CD8-positive, alpha-beta memory T cell (primary cell): ENCODE measurements around the gene CARD11. TPM values are rescaled to one million over a fixed set of nuclear protein-coding genes. Genes with fewer than 3 reads are reported as not detected.

Source experiments
- CTCF ChIA-PET: fragments of 350-600 bp; sonication (Branson Sonifier 250); formaldehyde crosslinking; loops from one replicate; lab custom pipeline; 2021; ENCODE audit warnings: antibody characterized with exemption; lab: Charles Lee
- POLR2A ChIA-PET: fragments of 350-600 bp; sonication (Branson Sonifier 250); formaldehyde crosslinking; loops from one replicate; lab custom pipeline; 2021; ENCODE audit warnings: antibody characterized with exemption; lab: Charles Lee
- DNase-seq, 5 donors: peaks; one replicate each; pipeline versions ENCODE4 v3.0.0 to v3.0.0-alpha.2; 2020 to 2022; ENCODE audit warnings: mixed read lengths in 1 of 5
- H3K27ac ChIP-seq: one replicate; pipeline ENCODE4 v1.7.0; 2013; ENCODE audit warnings: low read depth, mild to moderate bottlenecking, low read length, moderate library complexity
- H3K27me3 ChIP-seq: 2 replicates; pipeline ENCODE4 v1.7.0; 2013; ENCODE audit warnings: low read length, mild to moderate bottlenecking; ENCODE audit not compliant: insufficient read depth, poor library complexity, severe bottlenecking
- H3K36me3 ChIP-seq: 2 replicates; pipeline ENCODE4 v1.7.0; 2013; ENCODE audit warnings: mild to moderate bottlenecking, low read length, moderate library complexity; ENCODE audit not compliant: insufficient read depth
- H3K4me1 ChIP-seq: 2 replicates; pipeline ENCODE4 v1.7.0; 2013; ENCODE audit warnings: mild to moderate bottlenecking, low read length, moderate library complexity; ENCODE audit not compliant: insufficient read depth
- H3K4me3 ChIP-seq: 2 replicates; pipeline ENCODE4 v1.7.0; 2013; ENCODE audit warnings: mild to moderate bottlenecking, low read length
- H3K9me3 ChIP-seq: 2 replicates; pipeline ENCODE4 v1.7.0; 2013; ENCODE audit warnings: mild to moderate bottlenecking, low read length
- H3K27ac Mint-ChIP-seq, 8 donors: one replicate each; pipeline ENCODE4 v1.8.0; 2020 to 2021; ENCODE audit warnings: mixed read lengths in 8 of 8, mild to moderate bottlenecking in 6 of 8, inconsistent platforms in 3 of 8, moderate library complexity in 3 of 8
- H3K27me3 Mint-ChIP-seq, 2 donors: one replicate each; pipeline ENCODE4 v1.8.0; 2020 to 2021; ENCODE audit warnings: mixed read lengths in 2 of 2, mild to moderate bottlenecking in 1 of 2, moderate library complexity in 1 of 2
- H3K36me3 Mint-ChIP-seq, 3 donors: one replicate each; pipeline ENCODE4 v1.8.0; 2020 to 2021; ENCODE audit warnings: mixed read lengths in 3 of 3, inconsistent platforms in 1 of 3, mild to moderate bottlenecking in 1 of 3
- H3K4me1 Mint-ChIP-seq, 3 donors: one replicate each; pipeline ENCODE4 v1.8.0; 2020 to 2021; ENCODE audit warnings: mixed read lengths in 3 of 3, inconsistent platforms in 1 of 3, mild to moderate bottlenecking in 1 of 3
- H3K4me3 Mint-ChIP-seq, 7 donors: one replicate each; pipeline ENCODE4 v1.8.0; 2020 to 2021; ENCODE audit warnings: mixed read lengths in 7 of 7, mild to moderate bottlenecking in 6 of 7, moderate library complexity in 4 of 7, inconsistent platforms in 2 of 7
- H3K9me3 Mint-ChIP-seq, 5 donors: one replicate each; pipeline ENCODE4 v1.8.0; 2020 to 2022; ENCODE audit warnings: mixed read lengths in 5 of 5, mild to moderate bottlenecking in 3 of 5, moderate library complexity in 2 of 5, inconsistent platforms in 1 of 5
- polyA plus RNA-seq: library from polyadenylated mRNA; unstranded; fragments of 300-500 nt; fragmentation: Illumina TruSeq; gene quantifications from one replicate; pipeline ENCODE4 v1.2.3, GENCODE V29; 2021
- total RNA-seq, 2 experiments: library from RNA; stranded (reverse); gene quantifications; one replicate each; pipeline ENCODE4 v1.2.3, GENCODE V29; 2021

The CARD11 gene
- total and polyA plus RNA-seq, 3 experiments from 2014 or later, result 40.9 to 72.1 (median 68.4) TPM

- peak overlapping the region in 4 of 8 donors; percentile 39 to 83 (median 56) for H3K27ac Mint-ChIP-seq
- peaks cover 68% of the 10 kb centered on the region for H3K4me1 ChIP-seq
- no peaks in the 10 kb centered on the region for H3K27me3 ChIP-seq
- peaks cover 10% of the 10 kb centered on the region for H3K36me3 ChIP-seq
- CTCF ChIA-PET, result no interaction called here
- peak overlapping the region in 1 of 7 donors; percentile 65 for H3K4me3 Mint-ChIP-seq
- no peak overlapping the region for H3K4me3 ChIP-seq
- no peak for DNase-seq
- H3K9me3 Mint-ChIP-seq, result no peaks in the 10 kb centered on the region
- no peaks in the 10 kb centered on the region for H3K27me3 Mint-ChIP-seq
- H3K9me3 ChIP-seq, result no peaks in the 10 kb centered on the region
- POLR2A ChIA-PET, result no interaction called here
- no peak overlapping the region for H3K27ac ChIP-seq
- peaks cover 70 to 90% (median 79%) of the 10 kb centered on the region in 3 donors for H3K4me1 Mint-ChIP-seq
- H3K36me3 Mint-ChIP-seq, result peaks cover 0 to 49% (median 4%) of the 10 kb centered on the region in 3 donors
Observed at GRCh38 chr7:2981103-2981480, 62.6 kb downstream of the CARD11 start.

- peaks cover 10% of the 10 kb centered on the region for H3K36me3 ChIP-seq
- no peak for DNase-seq
- H3K9me3 ChIP-seq, result no peaks in the 10 kb centered on the region
- H3K4me3 ChIP-seq, result no peak overlapping the region
- Mint-ChIP-seq H3K4me3 (peak overlapping the region in 5 of 7 donors; percentile 15 to 65 (median 57)), H3K4me1 (peaks cover 69 to 88% (median 80%) of the 10 kb centered on the region in 3 donors), H3K27ac (peak overlapping the region in 7 of 8 donors; percentile 32 to 83 (median 58)), H3K36me3 (peaks cover 0 to 48% (median 4%) of the 10 kb centered on the region in 3 donors), H3K9me3 (no peaks in the 10 kb centered on the region), H3K27me3 (no peaks in the 10 kb centered on the region)
- ChIA-PET POLR2A (no interaction called here), CTCF (no interaction called here)
- H3K4me1 ChIP-seq, result peaks cover 68% of the 10 kb centered on the region
- H3K27me3 ChIP-seq, result no peaks in the 10 kb centered on the region
- no peak overlapping the region for H3K27ac ChIP-seq
Observed at GRCh38 chr7:2980401-2981102, 63.1 kb downstream of the CARD11 start.

GRCh38 chr7:2979951-2980350, 63.7 kb downstream of the CARD11 start:
- no peak for DNase-seq
- H3K4me1 Mint-ChIP-seq, result peaks cover 65 to 86% (median 79%) of the 10 kb centered on the region in 3 donors
- H3K27ac ChIP-seq, result no peak overlapping the region
- H3K27ac Mint-ChIP-seq, result peak overlapping the region in 6 of 8 donors; percentile 38 to 83 (median 68)
- CTCF ChIA-PET, result no interaction called here
- peaks cover 0 to 47% (median 4%) of the 10 kb centered on the region in 3 donors for H3K36me3 Mint-ChIP-seq
- no peaks in the 10 kb centered on the region for H3K27me3 ChIP-seq
- no peaks in the 10 kb centered on the region for H3K27me3 Mint-ChIP-seq
- POLR2A ChIA-PET, result no interaction called here
- peaks cover 63% of the 10 kb centered on the region for H3K4me1 ChIP-seq
- no peaks in the 10 kb centered on the region for H3K9me3 ChIP-seq
- no peak overlapping the region for H3K4me3 ChIP-seq
- H3K9me3 Mint-ChIP-seq, result no peaks in the 10 kb centered on the region
- H3K36me3 ChIP-seq, result peaks cover 10% of the 10 kb centered on the region
- H3K4me3 Mint-ChIP-seq, result peak overlapping the region in 5 of 7 donors; percentile 14 to 61 (median 26)

DNA sequence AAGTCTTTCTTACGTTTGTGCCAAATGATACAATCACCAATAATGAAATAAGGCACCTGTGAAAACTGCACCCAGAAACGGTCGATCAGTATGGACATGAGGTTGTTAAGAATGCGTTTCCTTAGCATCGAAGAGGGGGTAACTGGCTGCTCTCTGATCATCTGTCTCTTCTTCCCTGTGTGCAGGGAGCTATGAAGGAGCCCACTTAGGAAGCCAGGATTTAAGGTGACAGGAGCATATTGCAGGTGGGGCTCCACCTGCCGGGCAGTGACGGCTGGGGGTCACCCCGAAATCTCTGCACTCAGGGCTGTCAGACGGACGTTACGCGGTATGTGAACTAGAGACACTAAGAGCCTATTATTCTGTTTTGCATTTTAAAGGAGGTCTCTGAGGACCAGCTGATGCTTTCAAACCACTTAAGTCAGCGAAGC, 64.5 kb downstream of the CARD11 start:
- Mint-ChIP-seq H3K27me3 (no peaks in the 10 kb centered on the region), H3K9me3 (no peaks in the 10 kb centered on the region), H3K4me1 (peaks cover 62 to 84% (median 72%) of the 10 kb centered on the region in 3 donors), H3K27ac (peak overlapping the region; percentile 77 to 99 (median 91)), H3K4me3 (peak overlapping the region; percentile 82 to 92 (median 86)), H3K36me3 (peaks cover 0 to 50% (median 4%) of the 10 kb centered on the region in 3 donors)
- Histone ChIP-seq H3K27ac (no peak overlapping the region), H3K9me3 (no peaks in the 10 kb centered on the region), H3K36me3 (peaks cover 12% of the 10 kb centered on the region), H3K27me3 (no peaks in the 10 kb centered on the region), H3K4me3 (peak overlapping the region; percentile 57), H3K4me1 (peaks cover 57% of the 10 kb centered on the region)
- ChIA-PET CTCF (no interaction called here), POLR2A (interaction anchor here (1.0 kb wide), 1 partner anchor 113 kb away, joined by 3 read pairs; no protein-coding TSS in a partner anchor)
- DNase-seq, result peak in 1 of 5 donors; percentile 30

DNA sequence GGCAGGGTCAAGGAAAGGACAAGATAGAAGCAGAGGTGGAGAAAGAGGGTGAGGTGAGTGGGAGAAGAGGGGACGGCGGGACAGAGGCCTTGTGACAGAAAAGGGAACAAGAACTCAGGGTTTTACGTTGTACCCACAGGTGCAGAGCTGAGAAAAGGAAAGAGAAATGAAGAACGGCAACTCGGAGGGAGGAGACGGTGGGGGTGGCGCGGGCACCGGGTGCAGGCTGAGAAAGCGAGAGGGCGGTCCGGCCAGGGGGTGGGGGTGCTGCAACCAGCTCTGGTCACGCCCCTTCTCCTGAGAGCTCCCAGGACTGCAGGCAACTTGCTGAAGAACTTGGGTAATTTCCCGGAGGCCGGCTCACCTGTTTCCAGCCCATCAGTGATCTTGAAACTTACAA, 65.3 kb downstream of the CARD11 start:
- Mint-ChIP-seq H3K27me3 (no peaks in the 10 kb centered on the region), H3K27ac (peak overlapping the region; percentile 77 to 99 (median 91)), H3K9me3 (no peaks in the 10 kb centered on the region), H3K4me1 (peaks cover 58 to 81% (median 69%) of the 10 kb centered on the region in 3 donors), H3K36me3 (peaks cover 1 to 52% (median 7%) of the 10 kb centered on the region in 3 donors), H3K4me3 (peak overlapping the region; percentile 82 to 92 (median 86))
- DNase-seq, result peak; percentile 45 to 68 (median 50)
- POLR2A ChIA-PET, result interaction anchor here (0.6 to 1.0 kb wide), 2 partner anchors 114 to 264 kb away, joined by 3 to 5 read pairs; no protein-coding TSS in a partner anchor
- Histone ChIP-seq H3K27ac (no peak overlapping the region), H3K9me3 (no peaks in the 10 kb centered on the region), H3K27me3 (no peaks in the 10 kb centered on the region), H3K4me3 (peak overlapping the region; percentile 57), H3K36me3 (peaks cover 14% of the 10 kb centered on the region), H3K4me1 (peaks cover 50% of the 10 kb centered on the region)
- CTCF ChIA-PET, result interaction anchor here (0.8 kb wide), 1 partner anchor 13 kb away, joined by 3 read pairs; no protein-coding TSS in a partner anchor

DNA sequence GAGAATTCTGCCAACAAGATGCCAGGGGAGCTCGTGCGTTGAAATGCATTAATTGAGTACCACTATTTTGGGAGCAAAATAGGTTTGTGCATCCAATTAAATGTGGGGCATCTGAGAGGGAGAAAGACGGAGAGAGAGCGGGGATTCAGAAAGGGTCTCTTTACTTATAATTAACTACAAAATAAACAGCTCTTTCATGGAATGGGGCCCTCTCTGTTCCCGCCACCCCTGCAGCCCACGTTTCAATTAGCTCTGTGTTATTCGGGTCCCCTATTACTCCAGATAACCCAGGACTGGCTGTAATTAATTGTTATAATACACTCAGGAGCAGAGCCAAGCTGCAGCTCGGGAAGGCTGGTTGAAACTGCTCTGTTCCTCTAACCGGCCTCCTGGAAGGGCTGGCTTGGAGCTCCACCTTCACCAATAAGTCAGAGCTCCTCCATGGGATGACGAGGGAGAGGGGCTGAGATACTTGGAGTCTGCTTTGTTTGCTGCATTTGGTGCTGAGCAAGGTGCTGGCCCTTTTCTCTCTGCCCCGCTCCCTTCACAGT, 67.8 kb downstream of the CARD11 start:
- Histone ChIP-seq H3K4me1 (peaks cover 34% of the 10 kb centered on the region), H3K9me3 (no peaks in the 10 kb centered on the region), H3K27me3 (no peaks in the 10 kb centered on the region), H3K36me3 (peaks cover 4% of the 10 kb centered on the region), H3K27ac (no peak overlapping the region), H3K4me3 (no peak overlapping the region)
- ChIA-PET POLR2A (no interaction called here), CTCF (interaction anchor here (1.2 kb wide), 1 partner anchor 13 kb away, joined by 4 read pairs; no protein-coding TSS in a partner anchor)
- Mint-ChIP-seq H3K4me3 (no peak overlapping the region), H3K27ac (peak overlapping the region in 4 of 8 donors; percentile 58 to 80 (median 60)), H3K9me3 (no peaks in the 10 kb centered on the region), H3K4me1 (peaks cover 54 to 75% (median 62%) of the 10 kb centered on the region in 3 donors), H3K27me3 (no peaks in the 10 kb centered on the region), H3K36me3 (peaks cover 4 to 48% (median 10%) of the 10 kb centered on the region in 3 donors)
- no peak for DNase-seq

DNA sequence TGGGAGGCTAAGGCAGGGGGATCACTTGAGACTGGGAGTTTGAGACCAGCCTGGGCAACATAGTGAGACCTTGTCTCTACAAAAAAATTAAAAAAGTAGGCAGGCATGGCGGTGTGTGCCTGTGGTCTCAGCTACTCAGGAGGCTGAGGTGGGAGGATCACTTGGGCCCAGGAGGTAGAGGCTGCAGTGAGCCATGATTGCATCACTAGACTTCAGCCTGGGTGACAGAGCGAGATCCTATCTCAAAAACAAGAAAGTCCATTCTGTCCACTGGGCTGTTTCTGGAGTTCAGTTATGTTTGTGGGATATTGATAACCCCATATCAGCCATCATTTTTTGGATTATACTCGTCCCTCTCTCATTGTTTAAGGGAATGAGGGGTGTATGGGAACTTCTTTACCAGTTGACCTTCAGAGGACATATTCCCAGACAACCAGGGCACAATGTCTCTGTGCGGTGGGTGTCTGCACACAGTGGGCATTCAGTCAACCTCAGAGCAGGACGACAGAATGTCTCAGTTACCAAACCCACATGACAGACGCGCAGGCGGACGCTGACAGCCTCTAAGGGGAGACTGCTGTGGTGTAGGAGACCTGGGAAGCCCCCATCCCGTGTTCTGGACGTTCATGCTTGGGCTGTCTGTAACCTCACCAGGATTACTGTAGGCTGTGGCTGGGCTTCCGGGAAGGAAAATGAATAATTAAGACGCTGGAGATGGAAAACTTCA, 69.4 kb downstream of the CARD11 start:
- peaks cover 18% of the 10 kb centered on the region for H3K4me1 ChIP-seq
- H3K27me3 ChIP-seq, result no peaks in the 10 kb centered on the region
- H3K27ac ChIP-seq, result no peak overlapping the region
- Mint-ChIP-seq H3K36me3 (peaks cover 4 to 37% (median 10%) of the 10 kb centered on the region in 3 donors), H3K27me3 (no peaks in the 10 kb centered on the region), H3K9me3 (no peaks in the 10 kb centered on the region), H3K4me3 (no peak overlapping the region), H3K27ac (peak overlapping the region in 5 of 8 donors; percentile 51 to 88 (median 73)), H3K4me1 (peaks cover 42 to 59% (median 48%) of the 10 kb centered on the region in 3 donors)
- POLR2A ChIA-PET, result no interaction called here
- CTCF ChIA-PET, result no interaction called here
- no peak for DNase-seq
- H3K36me3 ChIP-seq, result peaks cover 4% of the 10 kb centered on the region
- no peaks in the 10 kb centered on the region for H3K9me3 ChIP-seq
- no peak overlapping the region for H3K4me3 ChIP-seq
